ENCODE measurements around the gene COL24A1.
"Not testable (repeated sequence)": the region's sequence is repeated elsewhere in the genome, so short reads cannot be mapped to it uniquely, and the experiment has no call there.

The COL24A1 gene

DNA sequence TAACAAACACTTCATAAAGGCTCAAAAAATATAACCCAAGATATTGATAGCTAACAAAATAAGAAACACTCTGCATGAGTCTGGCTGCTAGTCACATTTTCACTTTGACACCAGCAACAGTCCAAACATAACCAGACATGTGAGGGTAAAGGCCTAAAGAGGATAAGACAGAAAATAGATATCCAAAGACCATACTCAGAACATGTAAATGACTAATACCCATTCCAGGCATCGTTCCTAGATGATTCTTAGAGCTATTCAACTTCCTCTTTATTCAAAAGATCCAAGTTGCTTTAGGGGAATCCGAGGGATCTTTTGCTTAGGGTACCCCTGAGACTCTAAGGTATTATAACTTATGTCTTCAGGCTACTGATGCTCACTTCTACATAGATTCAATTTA, 5.1 kb downstream of the COL24A1 start:
- no peak for DNase-seq

DNA sequence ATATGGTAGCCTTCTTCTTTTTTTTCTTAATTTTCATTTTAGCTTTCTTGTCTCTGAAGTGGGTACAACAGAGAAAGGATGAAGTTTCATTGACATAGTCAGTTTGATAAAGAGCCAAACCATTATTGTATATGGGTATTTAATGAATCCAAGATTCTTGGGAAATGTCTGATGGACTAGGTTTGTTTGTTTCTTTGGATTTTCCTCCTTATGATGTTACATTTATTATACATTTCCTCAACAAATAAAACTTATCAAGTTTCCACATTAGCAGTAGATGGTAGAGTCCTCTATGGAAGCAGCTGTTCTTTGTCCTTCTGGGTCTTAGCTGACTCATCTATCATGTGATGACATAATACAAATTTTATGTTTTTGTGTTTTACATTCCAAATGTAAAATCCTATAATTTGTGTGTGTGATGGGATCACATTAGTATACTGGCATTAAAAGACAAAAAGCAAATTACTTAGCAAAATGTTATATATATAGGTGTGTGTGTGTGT, 6.0 kb downstream of the COL24A1 start:
- DNase-seq, result no peak

DNA sequence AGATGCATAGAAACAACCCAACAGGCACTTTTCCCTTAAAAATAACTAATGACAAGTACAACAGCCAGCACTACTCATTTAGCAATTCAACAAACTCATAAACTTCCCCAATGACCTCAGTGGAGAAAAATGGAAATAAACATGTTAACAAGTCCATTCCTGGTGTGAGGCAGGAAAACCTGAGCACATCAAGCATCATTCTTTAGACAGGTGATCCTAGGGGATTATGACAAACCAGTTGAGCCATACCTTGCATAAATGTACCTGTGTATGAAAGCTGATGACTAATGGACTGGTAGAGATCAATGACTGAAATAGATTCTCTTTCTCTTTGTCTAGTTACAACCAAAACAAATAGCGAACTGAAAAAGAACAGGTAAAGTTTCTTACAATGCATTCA, 7.0 kb downstream of the COL24A1 start:
- no peak for DNase-seq

DNA sequence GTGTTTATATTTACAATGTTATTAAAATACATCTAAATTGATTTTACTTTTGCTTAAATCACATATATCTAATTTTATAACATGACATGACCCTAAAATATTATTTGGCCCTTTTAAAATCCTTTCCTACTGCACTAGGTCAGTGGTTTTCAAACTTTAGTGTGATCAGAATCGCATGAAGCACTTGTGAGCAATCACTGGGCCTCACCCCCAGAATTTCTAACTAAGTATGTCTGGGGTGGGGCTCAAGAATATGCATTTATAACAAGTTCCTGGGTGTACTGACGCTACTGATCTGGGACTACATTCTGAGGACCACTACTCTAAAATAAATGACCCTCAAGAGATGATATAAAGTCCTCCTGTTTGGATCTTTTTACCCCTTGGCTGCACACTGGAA, 8.8 kb downstream of the COL24A1 start:
- DNase-seq, result no peak

DNA sequence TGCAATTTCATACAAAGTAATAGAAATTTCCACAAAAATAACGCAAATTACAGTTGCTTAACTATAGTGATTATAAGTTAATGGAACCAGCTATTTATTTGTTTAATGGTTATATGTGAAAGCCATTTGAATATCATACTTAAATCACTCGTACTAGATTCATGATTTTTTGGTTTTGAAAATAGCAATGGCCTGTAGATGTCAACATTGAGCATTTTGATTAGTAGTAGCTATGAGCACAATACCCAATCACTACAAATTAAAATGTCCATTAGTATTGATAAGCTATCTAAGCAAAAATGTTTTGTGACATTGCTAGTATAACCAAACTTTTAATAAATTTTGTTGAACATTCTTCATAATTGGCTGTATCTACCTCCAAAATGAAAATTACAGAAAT, 10.0 kb downstream of the COL24A1 start:
- DNase-seq, result no peak

DNA sequence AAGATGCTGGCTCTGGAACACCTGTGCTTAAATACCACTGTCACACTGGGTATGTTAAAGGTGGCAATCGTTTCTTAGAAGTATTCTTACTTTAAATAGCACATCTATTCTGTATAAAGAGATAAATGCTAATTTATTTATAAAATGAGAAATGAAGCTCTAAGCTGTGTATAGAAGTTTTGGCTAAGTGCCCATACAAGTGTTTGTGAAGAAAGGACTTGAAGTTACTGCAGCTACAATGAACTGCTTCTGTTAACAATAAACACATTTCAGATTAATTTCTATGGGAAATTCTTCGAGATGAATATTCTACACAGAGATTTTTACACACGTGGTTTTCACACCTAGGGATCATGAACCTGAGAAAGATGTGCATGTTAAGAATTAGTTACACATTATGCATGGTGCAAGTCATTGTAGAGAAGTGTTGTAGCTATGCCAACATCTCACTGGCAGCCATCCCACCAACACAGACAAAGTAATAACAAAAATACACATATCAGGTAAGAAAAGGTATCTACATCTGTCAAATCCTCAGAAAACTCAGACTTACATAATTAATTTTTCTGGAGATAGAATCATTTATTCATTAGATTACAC, 16.2 kb downstream of the COL24A1 start:
- no peak for DNase-seq

DNA sequence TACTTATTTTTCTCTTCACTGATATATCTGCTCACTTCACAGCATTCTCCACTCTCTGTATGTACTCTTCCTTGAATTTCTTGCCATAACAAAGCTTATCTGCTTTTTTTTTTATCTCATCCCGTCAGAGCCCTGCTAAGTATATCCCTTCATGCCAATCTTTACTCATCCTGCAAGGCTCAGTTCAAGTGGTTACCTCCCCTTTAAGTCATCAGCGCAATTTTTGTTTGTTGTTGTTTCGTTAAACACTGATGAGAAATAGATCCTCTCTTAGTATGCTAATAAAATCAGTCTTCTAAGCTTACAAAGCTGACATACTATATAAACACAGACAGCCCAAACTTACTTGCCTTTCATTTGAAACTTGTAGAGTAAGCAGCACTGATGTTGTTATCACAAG, 17.8 kb downstream of the COL24A1 start:
- no peak for DNase-seq

DNA sequence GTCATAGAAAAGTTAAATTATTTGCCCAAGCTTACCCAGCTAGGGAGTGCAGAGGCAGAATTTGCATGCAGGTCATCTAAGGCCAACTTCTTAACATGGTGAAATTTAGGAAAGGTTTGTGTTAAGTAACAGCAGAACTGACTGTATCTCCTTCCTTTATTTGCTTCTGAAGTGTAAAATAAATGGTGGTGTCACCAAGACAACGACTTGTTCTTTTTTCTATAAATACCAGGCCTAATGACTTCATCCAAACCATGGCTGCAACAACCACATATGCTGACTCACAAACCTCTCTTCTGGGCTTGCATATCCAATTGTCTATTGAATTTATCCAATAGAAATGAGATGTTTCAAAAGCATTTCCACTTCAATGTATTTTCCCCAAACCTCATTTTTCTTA, 19.1 kb downstream of the COL24A1 start:
- DNase-seq, result no peak

DNA sequence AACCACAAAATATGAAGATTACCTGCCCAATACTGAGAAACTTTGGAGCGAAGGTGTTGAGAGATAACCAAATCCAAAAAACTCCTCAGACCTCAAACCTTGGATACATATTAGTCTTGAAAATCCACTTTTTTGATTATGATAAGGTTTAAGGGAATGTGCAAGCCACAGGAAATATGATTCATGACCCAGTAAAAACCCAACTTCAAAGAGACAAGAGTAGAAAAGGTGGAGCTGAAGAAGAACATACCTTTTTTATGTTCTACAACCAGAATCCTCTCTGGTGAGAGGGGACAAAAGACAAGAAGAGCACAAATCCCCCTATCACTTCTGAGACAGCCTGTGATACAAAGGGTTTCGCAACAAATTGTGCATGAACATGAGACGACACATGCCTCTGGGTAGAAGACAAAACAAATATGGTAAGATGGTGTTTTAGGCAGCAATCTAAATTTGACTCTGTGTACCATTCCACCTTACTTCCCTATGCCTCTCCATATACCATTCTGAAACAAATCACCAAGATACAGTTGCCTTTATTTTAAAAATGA, 37.3 kb downstream of the COL24A1 start:
- DNase-seq, result no peak

DNA sequence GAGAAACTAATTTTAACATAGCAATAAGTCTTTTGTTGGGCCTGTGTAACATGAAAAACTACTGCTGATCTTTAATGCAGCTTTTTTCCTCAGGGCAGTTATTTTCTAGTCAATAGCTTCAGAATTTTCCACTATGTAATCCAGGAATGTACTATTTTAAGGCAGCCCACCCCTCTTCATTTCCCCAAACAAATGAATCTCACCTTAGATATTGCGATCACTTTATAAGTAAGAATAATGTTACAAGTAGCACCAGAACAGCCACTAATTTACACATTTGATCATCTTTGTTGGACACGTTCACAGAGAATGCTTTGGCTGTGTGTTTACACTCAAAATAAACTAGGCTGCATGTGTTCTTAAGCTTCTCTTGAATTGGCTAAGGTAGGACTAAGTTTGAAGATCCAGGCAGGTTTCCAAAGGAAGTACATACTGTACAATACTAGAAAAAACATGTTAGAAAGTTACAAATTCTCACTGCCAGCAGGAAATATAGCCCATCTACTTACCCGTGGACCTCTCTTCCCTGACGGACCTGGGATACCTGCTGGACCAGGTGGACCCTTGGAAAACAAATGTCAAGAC, 41.7 kb downstream of the COL24A1 start:
- no peak for DNase-seq

DNA sequence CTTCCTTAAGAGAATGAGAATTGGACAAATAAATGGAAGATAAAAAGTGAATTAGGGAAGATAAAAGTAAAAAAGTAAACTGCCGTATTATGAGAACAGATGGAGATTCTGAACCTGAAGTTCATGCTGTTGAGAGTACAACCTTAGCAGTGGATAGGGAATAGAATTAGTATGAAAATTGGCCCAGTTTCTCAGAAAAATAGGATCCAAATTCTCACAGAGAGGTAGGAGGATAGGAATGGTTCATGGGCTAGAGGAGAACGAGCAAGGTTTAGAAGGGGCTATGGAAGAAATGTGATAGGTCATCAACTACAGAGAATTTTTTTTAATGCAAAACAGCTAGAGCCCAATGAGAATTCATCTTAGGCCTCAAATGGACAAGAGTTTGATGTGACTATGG, 42.3 kb downstream of the COL24A1 start:
- no peak for DNase-seq

DNA sequence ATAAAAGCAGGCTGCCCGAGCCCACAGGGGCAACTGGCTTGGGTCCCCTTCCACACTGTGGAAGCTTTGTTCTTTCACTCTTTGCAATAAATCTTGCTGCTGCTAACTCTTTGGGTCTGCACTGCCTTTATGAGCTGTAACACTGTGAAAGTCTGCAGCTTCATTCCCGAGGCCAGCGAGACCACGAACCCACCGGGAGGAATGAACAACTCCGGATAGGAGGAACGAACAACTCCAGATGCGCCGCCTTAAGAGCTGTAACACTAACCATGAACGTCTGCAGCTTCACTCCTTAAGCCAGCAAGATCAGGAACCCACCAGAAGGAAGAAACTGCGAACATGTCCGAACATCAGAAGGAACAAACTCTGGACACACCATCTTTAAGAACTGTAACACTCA, 45.0 kb downstream of the COL24A1 start:
- DNase-seq, result not testable (repeated sequence)

DNA sequence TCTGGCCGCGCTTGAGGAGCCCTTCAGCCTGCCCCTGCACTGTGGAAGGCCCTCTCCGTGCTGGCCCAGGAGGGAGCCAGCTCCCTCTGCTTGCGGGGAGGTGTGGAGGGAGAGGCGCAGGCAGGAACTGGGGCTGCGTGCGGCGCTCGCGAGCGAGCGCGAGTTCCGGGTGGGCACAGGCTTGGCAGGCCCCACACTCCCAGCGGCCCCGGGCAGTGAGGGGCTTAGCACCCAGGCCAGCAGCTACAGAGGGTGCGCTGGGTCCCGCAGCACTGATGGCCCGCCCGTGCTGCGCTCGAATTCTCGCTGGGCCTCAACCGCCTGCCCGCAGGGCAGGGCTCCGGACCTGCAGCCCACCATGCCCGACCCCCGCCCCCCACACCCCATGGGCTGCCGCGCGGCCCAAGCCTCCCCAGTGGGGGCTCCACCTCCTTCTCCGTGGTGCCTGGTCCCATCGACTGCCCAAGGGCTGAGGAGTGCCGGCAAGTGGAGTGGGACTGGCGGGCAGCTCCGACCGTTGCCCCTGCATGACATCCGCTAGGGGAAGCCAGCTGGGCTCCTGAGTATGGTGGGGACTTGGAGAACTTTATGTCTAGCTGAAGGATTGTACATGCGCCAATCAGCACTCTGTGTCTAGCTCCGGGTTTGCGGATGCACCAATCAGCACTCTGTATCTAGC, 46.0 kb downstream of the COL24A1 start:
- DNase-seq, result no peak

DNA sequence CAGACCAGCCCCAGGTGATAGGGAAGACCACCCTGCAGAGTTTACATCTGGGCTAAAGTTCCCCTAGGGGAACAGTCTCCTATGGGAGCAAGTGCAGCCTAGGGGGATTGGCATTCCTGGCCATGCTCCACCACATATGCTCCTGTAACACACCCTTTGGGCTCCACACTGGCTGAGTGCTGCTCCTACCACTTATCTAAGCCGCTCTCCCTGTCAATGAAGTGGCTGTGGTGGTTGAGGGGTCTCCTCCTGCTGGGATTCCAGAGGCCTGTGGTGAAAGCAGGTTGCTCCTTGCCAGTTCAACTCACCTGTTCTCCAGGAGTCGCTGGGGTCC, 51.1 kb downstream of the COL24A1 start:
- DNase-seq, result no peak

DNA sequence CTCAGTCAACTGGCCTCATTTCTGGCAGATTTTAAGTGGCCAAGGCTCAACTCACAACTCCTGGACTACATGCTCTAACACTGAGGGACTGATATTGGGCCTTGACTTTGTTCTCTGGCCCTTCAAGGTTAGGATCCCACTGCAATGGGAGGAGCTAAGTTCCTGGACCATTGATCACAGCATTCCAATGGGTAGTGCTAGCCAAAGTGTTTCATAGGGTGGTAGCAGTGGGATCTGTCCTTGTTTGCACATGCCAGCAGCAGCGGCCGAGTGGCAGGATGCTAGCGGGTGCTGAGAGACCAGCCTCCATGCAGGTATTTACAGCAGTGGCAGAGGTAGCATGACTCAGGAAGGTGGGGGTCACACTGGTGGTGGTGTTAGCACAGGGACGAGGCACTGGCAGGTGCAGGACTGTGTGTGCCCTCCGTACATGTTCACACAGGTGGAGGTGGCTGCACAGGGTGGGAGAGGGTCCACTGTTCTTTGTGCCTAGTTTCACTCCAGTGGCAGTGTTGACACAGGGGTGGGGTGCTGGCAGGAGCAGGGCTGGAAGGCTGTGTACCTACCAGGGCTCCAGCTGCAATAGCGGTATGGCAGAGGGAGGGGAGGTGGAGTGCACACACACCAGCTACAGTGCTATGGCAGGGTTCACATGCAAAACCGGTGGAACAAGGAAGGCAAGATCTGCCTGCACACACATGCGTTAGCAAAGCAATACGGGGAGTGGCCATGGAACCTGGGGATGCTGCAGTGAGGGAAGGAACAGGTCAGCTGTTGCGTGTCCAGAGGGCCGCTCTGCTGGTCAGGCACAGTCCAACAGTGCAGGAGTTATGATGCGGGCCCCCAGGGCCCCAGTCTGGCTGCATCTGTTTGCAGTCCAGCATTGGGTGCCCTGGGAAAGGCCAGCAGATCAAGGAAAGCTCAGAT, 51.7 kb downstream of the COL24A1 start:
- no peak for DNase-seq

DNA sequence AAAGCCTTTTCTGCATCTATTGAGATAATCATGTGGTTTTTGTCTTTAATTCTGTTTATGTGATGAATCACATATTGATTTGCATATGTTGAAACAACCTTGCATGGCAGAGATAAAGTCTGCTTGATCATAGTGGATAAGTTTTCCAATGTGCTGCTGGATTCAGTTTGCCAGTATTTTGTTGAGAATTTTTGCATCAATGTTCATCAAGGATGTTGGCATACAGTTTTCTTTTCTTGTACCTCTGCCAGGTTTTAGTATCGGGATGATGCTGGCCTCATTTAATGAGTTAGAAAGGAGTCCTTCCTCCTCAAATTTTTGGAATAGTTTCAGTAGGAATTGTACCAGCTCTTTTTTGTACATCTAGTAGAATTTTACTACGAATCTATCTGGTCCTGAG, 55.0 kb downstream of the COL24A1 start:
- no peak for DNase-seq

DNA sequence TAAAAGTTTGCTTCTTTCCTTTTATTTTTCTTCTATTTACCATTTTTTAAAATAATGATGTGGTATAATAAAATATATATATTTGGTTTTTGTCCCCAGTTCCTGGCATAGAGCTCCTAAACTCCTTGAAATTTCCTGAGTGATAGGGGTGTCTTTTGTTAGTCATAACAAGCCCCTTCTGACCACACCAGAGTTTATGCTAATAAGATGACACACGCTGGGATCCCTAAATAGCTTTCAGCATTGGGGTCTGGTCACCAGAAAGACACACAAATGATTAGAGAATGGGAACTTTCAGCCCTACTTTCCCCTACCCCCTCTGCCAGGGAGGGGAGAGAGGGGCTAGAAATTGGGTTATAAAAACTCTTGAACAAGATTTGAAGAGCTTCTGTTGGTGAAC, 56.2 kb downstream of the COL24A1 start:
- DNase-seq, result no peak

DNA sequence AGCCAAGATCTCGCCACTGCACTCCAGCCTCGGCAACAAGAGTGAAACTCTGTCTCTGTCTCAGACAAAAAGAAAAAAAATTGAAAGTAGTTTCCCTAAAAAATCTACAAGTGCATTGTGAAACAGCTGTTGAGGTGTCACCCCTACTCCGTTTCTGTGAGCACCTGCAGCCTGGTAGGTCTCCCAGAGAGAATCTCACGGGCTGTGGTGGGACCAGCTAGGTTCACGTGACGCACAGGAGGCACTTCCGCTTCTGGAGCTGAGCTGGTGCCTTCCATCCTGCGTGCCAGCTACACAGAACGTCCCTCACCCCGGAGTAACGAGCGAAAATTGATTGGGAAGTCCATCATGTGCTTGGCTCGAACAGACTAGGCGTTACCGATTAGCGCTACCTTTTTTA, 66.8 kb downstream of the COL24A1 start:
- no peak for DNase-seq

DNA sequence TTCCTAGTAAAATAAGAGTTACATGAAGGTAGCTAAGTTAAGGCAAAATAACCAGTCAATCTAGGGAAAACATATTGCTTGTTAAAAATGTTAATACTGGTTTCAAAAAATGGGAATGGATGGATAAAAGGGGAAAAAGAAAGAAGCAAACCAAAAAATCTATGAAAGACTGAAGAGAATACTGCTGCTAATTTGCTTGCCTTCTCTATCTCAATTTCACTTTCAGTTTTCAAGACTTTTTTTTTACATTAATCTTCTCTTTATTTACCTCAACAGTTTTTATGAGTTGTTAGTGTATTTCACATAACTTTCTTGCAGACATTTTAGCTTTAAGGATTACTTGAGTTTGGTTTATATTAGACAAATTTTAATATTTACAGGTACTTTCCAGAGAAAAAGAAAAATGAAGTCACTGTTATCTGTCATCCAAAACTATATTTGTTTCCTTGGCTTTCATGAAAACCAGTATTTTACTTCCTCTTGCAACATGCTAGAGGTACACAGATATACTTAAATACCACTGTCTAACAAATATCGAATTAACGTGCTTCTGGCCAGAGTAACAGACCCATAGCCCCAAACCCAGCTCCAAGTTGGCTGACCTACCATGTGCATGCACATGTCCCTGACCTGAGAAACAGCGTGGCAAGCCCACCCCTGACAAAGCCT, 70.7 kb downstream of the COL24A1 start:
- DNase-seq, result no peak

DNA sequence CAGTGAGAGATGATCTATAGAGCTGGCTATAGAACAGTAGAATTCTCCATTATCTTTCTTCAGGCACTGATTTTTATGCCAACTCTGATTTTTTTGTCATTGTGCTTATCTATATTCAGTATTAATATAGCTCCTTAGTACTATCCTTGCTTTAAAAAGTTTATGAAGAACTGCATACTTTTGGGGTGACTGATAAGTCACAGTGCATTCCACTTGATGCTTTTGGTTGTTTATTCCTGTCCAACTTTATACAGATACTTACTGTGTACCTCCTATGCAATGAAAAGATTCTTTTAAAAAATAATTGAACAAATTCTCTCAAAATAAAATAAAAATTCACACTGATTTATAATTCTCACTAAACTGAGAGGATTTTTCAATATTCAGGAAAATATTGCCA, 71.6 kb downstream of the COL24A1 start:
- DNase-seq, result no peak

DNA sequence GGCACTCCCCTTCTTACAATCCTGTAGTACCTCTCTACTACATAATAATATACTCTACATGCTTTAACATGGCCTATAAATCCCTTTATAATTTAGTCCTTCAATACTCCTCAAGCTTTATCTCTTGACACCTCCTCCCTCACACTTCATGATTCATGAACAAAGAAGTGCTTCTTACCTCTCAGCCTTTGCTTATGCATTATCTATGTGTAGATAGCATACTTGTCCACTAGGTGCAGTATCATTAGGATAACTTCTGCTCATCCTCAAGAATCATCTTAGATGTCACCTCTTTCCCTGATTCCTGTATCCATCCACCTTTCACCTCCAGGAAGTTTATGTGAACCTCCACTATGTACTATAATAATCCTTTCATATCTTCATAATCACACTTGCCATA, 74.4 kb downstream of the COL24A1 start:
- DNase-seq, result no peak

DNA sequence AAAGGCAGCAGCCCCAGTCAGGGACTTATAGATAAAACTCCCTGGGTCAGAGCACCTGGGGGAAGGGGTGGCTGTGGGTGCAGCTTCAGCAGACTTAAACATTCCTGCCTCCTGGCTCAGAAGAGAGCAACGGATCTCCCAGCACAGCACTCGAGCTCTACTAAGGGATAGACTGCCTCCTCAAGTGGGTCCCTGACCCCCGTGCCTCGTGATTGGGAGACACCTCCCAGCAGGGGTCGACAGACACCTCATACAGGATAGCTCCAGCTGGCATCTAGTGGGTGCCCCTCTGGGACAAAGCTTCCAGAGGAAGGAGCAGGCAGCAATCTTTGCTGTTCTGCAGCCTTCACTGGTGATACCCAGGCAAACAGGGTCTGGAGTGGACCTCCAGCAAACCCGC, 84.1 kb downstream of the COL24A1 start:
- not testable (repeated sequence) for DNase-seq

DNA sequence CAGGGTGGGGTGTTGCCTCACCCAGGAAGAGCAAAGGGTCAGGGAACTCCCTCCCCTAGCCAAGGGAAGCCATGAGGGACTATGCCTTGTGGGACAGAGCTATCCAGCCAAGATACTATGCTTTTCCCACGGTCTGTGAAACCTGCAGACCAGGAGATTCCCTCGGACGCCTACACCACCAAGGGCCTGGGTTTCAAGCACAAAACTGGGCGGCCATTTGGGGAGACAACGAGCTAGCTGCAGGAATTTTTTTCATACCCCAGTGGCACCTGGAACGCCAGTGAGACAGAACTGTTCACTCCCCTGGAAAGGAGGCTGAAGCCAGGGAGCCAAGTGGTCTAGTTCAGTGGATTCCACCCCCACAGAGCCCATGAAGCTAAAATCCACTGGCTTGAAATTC, 84.7 kb downstream of the COL24A1 start:
- DNase-seq, result not testable (repeated sequence)
